Measurements from ENCODE around the gene GALNT16.

- TF ChIP-seq CTCF (IDR thresholded peaks at IDR 0.05) (no peak), POLR2A (IDR thresholded peaks at IDR 0.05) (no peak)
Observed at GRCh38 chr14:69224946-69225345, 35.0 kb upstream of the GALNT16 start.
